ENCODE data around the gene ZFYVE21. TPM values are rescaled to one million over a fixed set of nuclear protein-coding genes. Genes with fewer than 3 reads are reported as not detected.

Gene ZFYVE21
- total and polyA plus RNA-seq, 2 donors (not counting 1 experiment from before 2014, with no cell fraction given) = 84.9 to 94.5 TPM

DNA sequence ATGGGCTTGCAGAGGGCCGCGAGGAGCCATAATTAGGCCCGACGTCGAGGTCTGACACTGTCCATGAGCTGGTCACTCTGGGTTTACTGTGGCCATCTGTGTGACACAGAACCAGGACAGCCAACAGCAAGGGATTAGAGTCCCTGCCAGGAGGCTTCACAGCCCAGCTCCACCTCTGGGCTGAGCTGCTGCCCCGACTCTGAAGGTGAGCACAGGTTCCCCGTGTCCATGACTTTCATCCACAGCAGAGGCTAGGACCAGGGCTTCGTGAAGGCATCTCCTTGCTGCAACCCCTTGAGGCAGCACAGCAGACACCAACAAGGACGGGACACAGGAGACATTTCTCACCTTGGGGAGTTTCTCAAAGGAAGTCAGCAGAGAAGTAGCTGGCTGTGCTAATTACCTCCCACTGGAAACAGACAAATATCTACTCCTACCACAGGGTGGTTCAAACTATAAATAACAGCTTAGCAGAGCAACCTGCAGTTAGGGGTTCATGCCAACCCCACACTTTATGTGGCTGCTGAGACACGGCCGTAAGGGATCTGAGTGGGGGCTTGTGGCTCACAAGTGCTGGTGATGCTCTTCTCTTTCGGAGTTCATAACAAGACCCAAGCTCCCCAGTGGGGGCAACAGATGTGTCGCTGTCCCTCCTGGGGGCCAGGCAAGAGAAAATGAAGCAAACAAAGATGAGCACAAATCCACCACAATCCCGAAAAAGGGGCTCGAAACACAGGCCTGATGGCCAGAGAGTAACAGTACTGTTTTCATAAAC is 29.2 kb downstream of the ZFYVE21 start:
- H3K4me3 ChIP-seq (replicated peaks in 1 of 4; ENCODE audit: control extremely low read depth in 1 of 4, insufficient read depth in 1 of 4, low read depth in 3 of 4, low read length in 4 of 4) = no peak overlapping the region
- H3K4me1 ChIP-seq (ENCODE audit: control insufficient read depth, extremely low read depth, insufficient read depth, low read length) = peaks cover 2% of the 10 kb centered on the region
- no peaks in the 10 kb centered on the region for H4K20me1 ChIP-seq (ENCODE audit: control insufficient read depth, extremely low read depth, insufficient read depth, low read length)
- H3K9me3 ChIP-seq (ENCODE audit: control insufficient read depth, insufficient read depth, low read depth, low read length) = no peaks in the 10 kb centered on the region
- no peaks in the 10 kb centered on the region for H3K27me3 ChIP-seq (ENCODE audit: control insufficient read depth, insufficient read depth, low read length)
- H3K36me3 ChIP-seq (ENCODE audit: control insufficient read depth, insufficient read depth, low read length) = no peaks in the 10 kb centered on the region
- DNase-seq (ENCODE audit: low read depth in 2 of 2) = no peak
- no peak overlapping the region for H3K9ac ChIP-seq (ENCODE audit: insufficient read depth, low read length)
- H3K27ac ChIP-seq (ENCODE audit: insufficient read depth, low read length) = no peak overlapping the region
- no peak overlapping the region for H3K4me2 ChIP-seq (ENCODE audit: extremely low read depth, insufficient read depth, low read length)
- no peak for TF ChIP-seq EZH2 (IDR thresholded peaks at IDR 0.05; ENCODE audit: low read length, missing control alignments)
- TF ChIP-seq, protein P1, sequence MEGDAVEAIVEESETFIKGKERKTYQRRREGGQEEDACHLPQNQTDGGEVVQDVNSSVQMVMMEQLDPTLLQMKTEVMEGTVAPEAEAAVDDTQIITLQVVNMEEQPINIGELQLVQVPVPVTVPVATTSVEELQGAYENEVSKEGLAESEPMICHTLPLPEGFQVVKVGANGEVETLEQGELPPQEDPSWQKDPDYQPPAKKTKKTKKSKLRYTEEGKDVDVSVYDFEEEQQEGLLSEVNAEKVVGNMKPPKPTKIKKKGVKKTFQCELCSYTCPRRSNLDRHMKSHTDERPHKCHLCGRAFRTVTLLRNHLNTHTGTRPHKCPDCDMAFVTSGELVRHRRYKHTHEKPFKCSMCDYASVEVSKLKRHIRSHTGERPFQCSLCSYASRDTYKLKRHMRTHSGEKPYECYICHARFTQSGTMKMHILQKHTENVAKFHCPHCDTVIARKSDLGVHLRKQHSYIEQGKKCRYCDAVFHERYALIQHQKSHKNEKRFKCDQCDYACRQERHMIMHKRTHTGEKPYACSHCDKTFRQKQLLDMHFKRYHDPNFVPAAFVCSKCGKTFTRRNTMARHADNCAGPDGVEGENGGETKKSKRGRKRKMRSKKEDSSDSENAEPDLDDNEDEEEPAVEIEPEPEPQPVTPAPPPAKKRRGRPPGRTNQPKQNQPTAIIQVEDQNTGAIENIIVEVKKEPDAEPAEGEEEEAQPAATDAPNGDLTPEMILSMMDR (conservative IDR thresholded peaks at IDR 0.05 in 1 of 2, IDR thresholded peaks at IDR 0.05 in 1 of 2; ENCODE audit: low read depth in 1 of 2, low read length in 2 of 2) = no peak
- no peak overlapping the region for H2AFZ ChIP-seq (ENCODE audit: low read length)
- no peaks in the 10 kb centered on the region for H3K79me2 ChIP-seq (ENCODE audit: control insufficient read depth, insufficient read depth, low read length)

DNA sequence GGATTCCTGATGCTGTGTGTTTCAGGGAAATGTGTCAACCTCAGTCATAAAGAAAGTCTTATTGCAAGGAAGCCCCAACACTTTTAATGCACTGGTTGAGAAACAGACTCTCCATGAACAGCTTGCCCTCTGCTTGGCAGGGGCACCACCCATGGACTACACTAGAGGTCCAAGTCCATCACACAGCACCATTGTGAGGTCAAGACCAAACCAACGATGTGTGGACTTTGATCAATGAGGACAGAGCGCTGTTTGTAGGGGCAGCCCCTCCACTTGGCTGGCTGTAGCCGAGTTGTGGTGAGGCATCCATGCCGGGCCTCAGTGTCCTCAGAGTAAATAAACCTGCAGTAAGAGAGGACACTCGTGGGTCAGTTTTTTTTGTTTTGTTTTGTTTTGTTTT is 29.8 kb downstream of the ZFYVE21 start:
- Histone ChIP-seq H3K4me1 (ENCODE audit: control insufficient read depth, extremely low read depth, insufficient read depth, low read length) (peaks cover 2% of the 10 kb centered on the region), H3K79me2 (ENCODE audit: control insufficient read depth, insufficient read depth, low read length) (no peaks in the 10 kb centered on the region)

DNA sequence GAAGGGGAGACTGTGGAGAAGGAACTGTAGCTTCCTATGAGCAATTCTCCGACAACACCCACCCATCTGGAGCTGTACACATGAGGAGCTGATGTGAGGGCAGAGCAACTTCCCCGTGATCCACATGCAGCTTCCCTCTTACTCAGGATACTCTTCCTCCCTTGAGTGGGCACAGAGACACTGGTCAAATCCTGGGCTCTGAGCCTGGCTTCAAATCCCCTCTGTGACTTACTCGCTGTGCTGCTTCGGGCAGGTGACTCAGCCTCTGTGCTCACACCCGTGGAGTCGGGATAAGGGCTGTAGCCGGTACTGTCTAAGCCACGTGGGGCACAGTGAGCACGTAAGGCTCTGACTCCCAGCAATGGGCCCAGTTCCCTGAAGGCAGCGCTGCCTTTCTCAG is 31.1 kb downstream of the ZFYVE21 start:
- no peaks in the 10 kb centered on the region for H3K79me2 ChIP-seq (ENCODE audit: control insufficient read depth, insufficient read depth, low read length)
- TF ChIP-seq, protein P1 (conservative IDR thresholded peaks at IDR 0.05 in 1 of 2, IDR thresholded peaks at IDR 0.05 in 1 of 2; ENCODE audit: low read depth in 1 of 2, low read length in 2 of 2) = no peak
- TF ChIP-seq EZH2 (IDR thresholded peaks at IDR 0.05; ENCODE audit: low read length, missing control alignments) = no peak
- no peak overlapping the region for H3K4me2 ChIP-seq (ENCODE audit: extremely low read depth, insufficient read depth, low read length)
- H3K27ac ChIP-seq (ENCODE audit: insufficient read depth, low read length) = no peak overlapping the region
- no peaks in the 10 kb centered on the region for H3K9me3 ChIP-seq (ENCODE audit: control insufficient read depth, insufficient read depth, low read depth, low read length)
- no peak overlapping the region for H3K4me3 ChIP-seq (replicated peaks in 1 of 4; ENCODE audit: control extremely low read depth in 1 of 4, insufficient read depth in 1 of 4, low read depth in 3 of 4, low read length in 4 of 4)
- peak in 1 of 2 donors; percentile 79 for DNase-seq (ENCODE audit: low read depth in 2 of 2)
- H3K4me1 ChIP-seq (ENCODE audit: control insufficient read depth, extremely low read depth, insufficient read depth, low read length) = no peaks in the 10 kb centered on the region
- no peaks in the 10 kb centered on the region for H3K27me3 ChIP-seq (ENCODE audit: control insufficient read depth, insufficient read depth, low read length)
- H4K20me1 ChIP-seq (ENCODE audit: control insufficient read depth, extremely low read depth, insufficient read depth, low read length) = no peaks in the 10 kb centered on the region
- no peaks in the 10 kb centered on the region for H3K36me3 ChIP-seq (ENCODE audit: control insufficient read depth, insufficient read depth, low read length)
- no peak overlapping the region for H2AFZ ChIP-seq (ENCODE audit: low read length)
- H3K9ac ChIP-seq (ENCODE audit: insufficient read depth, low read length) = no peak overlapping the region

More for the DNA sequence above, 29.8 kb downstream of the ZFYVE21 start:
- Histone ChIP-seq H2AFZ (ENCODE audit: low read length) (no peak overlapping the region), H3K36me3 (ENCODE audit: control insufficient read depth, insufficient read depth, low read length) (no peaks in the 10 kb centered on the region), H3K27me3 (ENCODE audit: control insufficient read depth, insufficient read depth, low read length) (no peaks in the 10 kb centered on the region), H3K27ac (ENCODE audit: insufficient read depth, low read length) (no peak overlapping the region), H4K20me1 (ENCODE audit: control insufficient read depth, extremely low read depth, insufficient read depth, low read length) (no peaks in the 10 kb centered on the region), H3K9ac (ENCODE audit: insufficient read depth, low read length) (no peak overlapping the region), H3K9me3 (ENCODE audit: control insufficient read depth, insufficient read depth, low read depth, low read length) (no peaks in the 10 kb centered on the region), H3K4me2 (ENCODE audit: extremely low read depth, insufficient read depth, low read length) (no peak overlapping the region), H3K4me3 (replicated peaks in 1 of 4; ENCODE audit: control extremely low read depth in 1 of 4, insufficient read depth in 1 of 4, low read depth in 3 of 4, low read length in 4 of 4) (no peak overlapping the region)
- TF ChIP-seq EZH2 (IDR thresholded peaks at IDR 0.05; ENCODE audit: low read length, missing control alignments) = no peak
- TF ChIP-seq, protein P1 (conservative IDR thresholded peaks at IDR 0.05 in 1 of 2, IDR thresholded peaks at IDR 0.05 in 1 of 2; ENCODE audit: low read depth in 1 of 2, low read length in 2 of 2) = no peak
- DNase-seq (ENCODE audit: low read depth in 2 of 2) = no peak

Data from fibroblast of lung (primary cell).